H9 (cell line): ENCODE measurements around the gene GCSH. TPM values are rescaled to one million over a fixed set of nuclear protein-coding genes. Genes with fewer than 3 reads are reported as not detected.

Source experiments
- DNase-seq: peaks from one replicate; pipeline ENCODE4 v3.0.0-alpha.2; 2017
- H2AFZ ChIP-seq: one replicate; pipeline ENCODE4 v1.6.1; 2013; ENCODE audit warnings: mild to moderate bottlenecking, low read length, control low read depth, moderate library complexity
- H2AK5ac ChIP-seq: 2 replicates; pipeline ENCODE4 v1.6.1; 2013; ENCODE audit warnings: low read length, control low read depth, mixed read lengths; ENCODE audit not compliant: insufficient read length
- H2BK120ac ChIP-seq: one replicate; pipeline ENCODE4 v1.6.1; 2013; ENCODE audit warnings: low read depth, mild to moderate bottlenecking, low read length, control low read depth, inconsistent platforms; ENCODE audit not compliant: poor library complexity, severe bottlenecking
- H2BK12ac ChIP-seq: 2 replicates; pipeline ENCODE4 v1.6.1; 2013; ENCODE audit warnings: low read length, control low read depth, mixed read lengths, low read depth; ENCODE audit not compliant: insufficient read length
- H2BK15ac ChIP-seq: 2 replicates; pipeline ENCODE4 v1.6.1; 2013; ENCODE audit warnings: low read depth, low read length, control low read depth
- H2BK20ac ChIP-seq: one replicate; pipeline ENCODE4 v1.6.1; 2013; ENCODE audit warnings: low read depth, mild to moderate bottlenecking, low read length, control low read depth, inconsistent platforms; ENCODE audit not compliant: poor library complexity, severe bottlenecking
- H2BK5ac ChIP-seq: 2 replicates; pipeline ENCODE4 v1.6.1; 2013; ENCODE audit warnings: low read length, control low read depth, mixed read lengths; ENCODE audit not compliant: insufficient read length
- H3K14ac ChIP-seq: 2 replicates; pipeline ENCODE4 v1.6.1; 2013; ENCODE audit warnings: low read length, control low read depth; ENCODE audit not compliant: insufficient read depth
- H3K18ac ChIP-seq: 2 replicates; pipeline ENCODE4 v1.6.1; 2013; ENCODE audit warnings: low read depth, mild to moderate bottlenecking, mixed read lengths, low read length, control low read depth; ENCODE audit not compliant: insufficient read length
- H3K23ac ChIP-seq: 2 replicates; pipeline ENCODE4 v1.6.1; 2013; ENCODE audit warnings: low read length, control low read depth, mixed read lengths, low read depth; ENCODE audit not compliant: insufficient read length
- H3K23me2 ChIP-seq: 2 replicates; pipeline ENCODE4 v1.6.1; 2013; ENCODE audit warnings: low read depth, mild to moderate bottlenecking, mixed read lengths, low read length, control low read depth; ENCODE audit not compliant: insufficient read length, poor library complexity, severe bottlenecking
- H3K27ac ChIP-seq: 2 replicates; pipeline ENCODE4 v1.5.1; 2013; ENCODE audit warnings: low read length, control low read depth, mixed read lengths, low read depth; ENCODE audit not compliant: insufficient read length
- H3K27me3 ChIP-seq: 2 replicates; pipeline ENCODE4 v1.6.1; 2013; ENCODE audit warnings: low read length, control low read depth, inconsistent platforms; ENCODE audit not compliant: insufficient read depth
- H3K4ac ChIP-seq: 2 replicates; pipeline ENCODE4 v1.6.1; 2013; ENCODE audit warnings: low read depth, mild to moderate bottlenecking, control low read depth, inconsistent platforms, low read length, moderate library complexity
- H3K4me1 ChIP-seq: 2 replicates; pipeline ENCODE4 v1.6.1; 2013; ENCODE audit warnings: low read length, control low read depth, inconsistent platforms; ENCODE audit not compliant: insufficient read depth
- H3K4me2 ChIP-seq: 2 replicates; pipeline ENCODE4 v1.6.1; 2013; ENCODE audit warnings: low read length, control low read depth, mixed read lengths; ENCODE audit not compliant: insufficient read length, insufficient read depth
- H3K56ac ChIP-seq: 2 replicates; pipeline ENCODE4 v1.6.1; 2013; ENCODE audit warnings: low read depth, mild to moderate bottlenecking, mixed read lengths, low read length, control low read depth; ENCODE audit not compliant: insufficient read length
- H3K79me1 ChIP-seq: 2 replicates; pipeline ENCODE4 v1.6.1; 2013; ENCODE audit warnings: low read depth, mild to moderate bottlenecking, moderate library complexity, low read length, control low read depth, inconsistent platforms; ENCODE audit not compliant: insufficient read depth, poor library complexity, severe bottlenecking
- H3K79me2 ChIP-seq: 2 replicates; pipeline ENCODE4 v1.6.1; 2013; ENCODE audit warnings: low read length, control low read depth, inconsistent platforms; ENCODE audit not compliant: insufficient read depth
- H3K9ac ChIP-seq: 2 replicates; pipeline ENCODE4 v1.6.1; 2013; ENCODE audit warnings: low read length, control low read depth, mixed read lengths; ENCODE audit not compliant: insufficient read length; ENCODE audit errors: extremely low read depth
- H3K9me3 ChIP-seq: one replicate; pipeline ENCODE4 v1.6.1; 2013; ENCODE audit warnings: low read depth, low read length, inconsistent platforms; ENCODE audit not compliant: control insufficient read depth
- H3T11ph ChIP-seq: one replicate; pipeline ENCODE4 v1.6.1; 2013; ENCODE audit warnings: mild to moderate bottlenecking, low read length, control low read depth, inconsistent platforms
- H4K20me1 ChIP-seq: one replicate; pipeline ENCODE4 v1.6.1; 2013; ENCODE audit not compliant: control insufficient read depth, insufficient read length, insufficient read depth
- H4K5ac ChIP-seq: 2 replicates; pipeline ENCODE4 v1.6.1; 2013; ENCODE audit warnings: low read depth, mild to moderate bottlenecking, mixed read lengths, low read length, control low read depth; ENCODE audit not compliant: insufficient read length
- H4K8ac ChIP-seq: replicated peaks from 2 replicates; pipeline ENCODE4 v1.6.1; 2013; ENCODE audit warnings: low read length, control low read depth, mixed read lengths, low read depth; ENCODE audit not compliant: insufficient read length
- H4K91ac ChIP-seq: 2 replicates; pipeline ENCODE4 v1.6.1; 2013; ENCODE audit warnings: low read depth, mild to moderate bottlenecking, moderate library complexity, mixed read lengths, low read length, control low read depth; ENCODE audit not compliant: insufficient read length
- H3K27ac Mint-ChIP-seq, 3 experiments: 2 replicates in 2 of 3; 3 replicates in 1 of 3; pipeline ENCODE4 v1.8.0; 2020 to 2021; ENCODE audit warnings: mixed read lengths in 3 of 3, mild to moderate bottlenecking in 1 of 3, moderate library complexity in 1 of 3
- H3K27me3 Mint-ChIP-seq: 2 replicates; pipeline ENCODE4 v1.8.0; 2021; ENCODE audit warnings: low read depth, mild to moderate bottlenecking, moderate library complexity, mixed read lengths
- H3K36me3 Mint-ChIP-seq, 3 experiments: 2 replicates in 2 of 3; 3 replicates in 1 of 3; pipeline ENCODE4 v1.8.0; 2020 to 2021; ENCODE audit warnings: low read depth in 3 of 3, mixed read lengths in 3 of 3; ENCODE audit not compliant: insufficient read depth in 1 of 3
- H3K4me1 Mint-ChIP-seq, 2 experiments: 2 replicates each; pipeline ENCODE4 v1.8.0; 2020; ENCODE audit warnings: mixed read lengths in 2 of 2
- H3K4me3 Mint-ChIP-seq, 2 experiments: 2 replicates in 1 of 2; 3 replicates in 1 of 2; pipeline ENCODE4 v1.8.0; 2020 to 2021; ENCODE audit warnings: mild to moderate bottlenecking in 2 of 2, mixed read lengths in 2 of 2, moderate library complexity in 1 of 2
- H3K9me3 Mint-ChIP-seq, 2 experiments: 2 replicates in 1 of 2; 3 replicates in 1 of 2; pipeline ENCODE4 v1.8.0; 2020; ENCODE audit warnings: mild to moderate bottlenecking in 2 of 2, mixed read lengths in 2 of 2, moderate library complexity in 1 of 2
- CTCF ChIP-seq: fragments of 200-600 bp; sonication (generic); conservative IDR thresholded peaks from 3 replicates; pipeline ENCODE4 v1.8.0; 2021; ENCODE audit warnings: antibody characterized with exemption, mild to moderate bottlenecking
- WGBS: extraction: QIAGEN DNeasy Blood & Tissue Kit; methylation state at CpG from one replicate; pipeline ENCODE4 v1.1.7; 2013; ENCODE audit warnings: missing lambda C conversion rate, low lambda C conversion rate, mixed read lengths; ENCODE audit not compliant: insufficient read length; ENCODE audit errors: extremely low coverage; 5-methylcytosine and 5-hydroxymethylcytosine counted together
- total RNA-seq: library from RNA; stranded (reverse); gene quantifications from 2 replicates; pipeline ENCODE4 v1.2.1, GENCODE V29; 2021

The GCSH gene
- total RNA-seq, 1 experiment from 2014 or later: 87.4 TPM

- Mint-ChIP-seq H3K36me3 (no peaks in the 10 kb centered on the region), H3K27ac (no peak overlapping the region), H3K9me3 (no peaks in the 10 kb centered on the region), H3K4me1 (peaks cover 17 to 25% of the 10 kb centered on the region in 2 experiments), H3K4me3 (no peak overlapping the region), H3K27me3 (no peaks in the 10 kb centered on the region; the same call in 1 of the 2 replicates)
- Histone ChIP-seq H2BK12ac (peak overlapping the region; percentile 27), H4K91ac (no peak overlapping the region), H3K14ac (peak overlapping the region; percentile 50; the same call in 1 of the 2 replicates), H4K20me1 (no peaks in the 10 kb centered on the region), H2AFZ (no peak overlapping the region), H3K4me1 (no peaks in the 10 kb centered on the region; the same call in 1 of the 2 replicates), H3K23me2 (no peaks in the 10 kb centered on the region), H3K4me2 (no peak overlapping the region), H3K79me1 (no peaks in the 10 kb centered on the region), H3K18ac (peak overlapping the region; percentile 44), H2BK15ac (no peak overlapping the region), H3K27ac (no peak overlapping the region), H3K27me3 (no peaks in the 10 kb centered on the region), H3K23ac (no peak overlapping the region), H3K56ac (no peak overlapping the region), H3T11ph (no peak overlapping the region), H3K4ac (no peak overlapping the region), H2BK120ac (no peak overlapping the region), H4K8ac (no peak overlapping the region), H2BK5ac (no peak overlapping the region), H3K79me2 (no peaks in the 10 kb centered on the region), H2BK20ac (no peak overlapping the region), H4K5ac (no peak overlapping the region), H3K9me3 (no peaks in the 10 kb centered on the region), H3K9ac (no peak overlapping the region), H2AK5ac (no peak overlapping the region)
- TF ChIP-seq CTCF: no peak
- WGBS: no CpG with 5 or more reads among the region's 9 CpGs
- DNase-seq: no peak
Measured at GRCh38 chr16:81138831-81139557, 42.8 kb upstream of the GCSH start.
